ENCODE results near the gene LAGE3. TPM values are rescaled to one million over a fixed set of nuclear protein-coding genes. Genes with fewer than 3 reads are reported as not detected.

The LAGE3 gene
- total RNA-seq, 1 donor from 2014 or later: 20.0 TPM

- Histone ChIP-seq H2AFZ (ENCODE audit: low read depth, low read length) (no peak overlapping the region), H3K9me3 (ENCODE audit: insufficient read depth, low read depth, low read length) (no peaks in the 10 kb centered on the region), H3K27me3 (ENCODE audit: insufficient read depth, low read length) (no peaks in the 10 kb centered on the region), H3K9ac (ENCODE audit: low read length) (no peak overlapping the region), H4K20me1 (ENCODE audit: insufficient read depth, low read length) (peaks cover 21% of the 10 kb centered on the region), H3K27ac (ENCODE audit: low read depth, low read length) (no peak overlapping the region), H3K4me2 (ENCODE audit: low read length) (no peak overlapping the region), H3K36me3 (ENCODE audit: insufficient read depth, low read length) (no peaks in the 10 kb centered on the region), H3K4me1 (ENCODE audit: insufficient read depth, low read length) (no peaks in the 10 kb centered on the region), H3K79me2 (ENCODE audit: insufficient read depth, low read length) (peaks cover 32% of the 10 kb centered on the region), H3K4me3 (ENCODE audit: insufficient read depth, low read depth, low read length) (no peak overlapping the region)
- Mint-ChIP-seq H3K27ac (ENCODE audit: unreplicated experiment) (no peak overlapping the region), H3K36me3 (ENCODE audit: low read depth, unreplicated experiment) (no peaks in the 10 kb centered on the region), H3K4me3 (ENCODE audit: unreplicated experiment) (peak overlapping the region; percentile 8), H3K9me3 (ENCODE audit: unreplicated experiment) (no peaks in the 10 kb centered on the region), H3K27me3 (ENCODE audit: low read depth, unreplicated experiment) (no peaks in the 10 kb centered on the region), H3K4me1 (ENCODE audit: low read depth, unreplicated experiment) (peaks cover 16% of the 10 kb centered on the region)
- DNase-seq (ENCODE audit: low read depth) (no peak), FAIRE-seq (no peak)
- TF ChIP-seq EZH2 (IDR thresholded peaks at IDR 0.05; ENCODE audit: insufficient read depth, low read length) (no peak), CTCF (IDR thresholded peaks at IDR 0.05; ENCODE audit: insufficient read depth, low read depth, low read length) (no peak)
Measured at GRCh38 chrX:154432210-154432609, 46.9 kb downstream of the LAGE3 start.

DNA sequence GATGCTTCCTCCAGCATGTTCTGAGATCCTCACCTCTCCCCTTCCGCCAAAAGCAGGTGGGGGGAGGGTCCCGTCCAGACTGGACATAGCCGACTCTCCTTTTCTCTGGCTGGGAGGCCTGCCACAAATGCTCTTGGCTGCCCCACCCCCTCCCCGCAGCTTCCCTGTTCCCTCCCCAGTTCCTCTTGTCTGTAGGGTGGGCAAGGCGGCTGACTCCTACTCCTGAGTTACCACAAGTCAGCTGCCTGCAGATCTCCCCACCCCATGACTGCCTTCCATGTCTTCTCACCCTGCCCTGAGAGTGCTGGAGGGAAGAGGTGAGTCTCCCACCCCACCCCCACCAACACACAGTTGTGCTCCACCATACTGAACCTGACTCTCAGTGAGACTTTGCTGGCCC is 47.7 kb downstream of the LAGE3 start:
- DNase-seq (ENCODE audit: low read depth) (no peak), FAIRE-seq (no peak)
- Histone ChIP-seq H3K79me2 (ENCODE audit: insufficient read depth, low read length) (peaks cover 29% of the 10 kb centered on the region), H3K4me3 (ENCODE audit: insufficient read depth, low read depth, low read length) (no peak overlapping the region), H3K27me3 (ENCODE audit: insufficient read depth, low read length) (no peaks in the 10 kb centered on the region), H3K4me1 (ENCODE audit: insufficient read depth, low read length) (no peaks in the 10 kb centered on the region), H3K9me3 (ENCODE audit: insufficient read depth, low read depth, low read length) (no peaks in the 10 kb centered on the region), H3K27ac (ENCODE audit: low read depth, low read length) (no peak overlapping the region), H4K20me1 (ENCODE audit: insufficient read depth, low read length) (peaks cover 21% of the 10 kb centered on the region), H3K4me2 (ENCODE audit: low read length) (no peak overlapping the region), H2AFZ (ENCODE audit: low read depth, low read length) (no peak overlapping the region), H3K9ac (ENCODE audit: low read length) (no peak overlapping the region), H3K36me3 (ENCODE audit: insufficient read depth, low read length) (no peaks in the 10 kb centered on the region)
- no peaks in the 10 kb centered on the region for H3K9me3 Mint-ChIP-seq (ENCODE audit: unreplicated experiment)
- H3K27ac Mint-ChIP-seq (ENCODE audit: unreplicated experiment): no peak overlapping the region
- H3K4me3 Mint-ChIP-seq (ENCODE audit: unreplicated experiment): no peak overlapping the region
- no peaks in the 10 kb centered on the region for H3K36me3 Mint-ChIP-seq (ENCODE audit: low read depth, unreplicated experiment)
- H3K4me1 Mint-ChIP-seq (ENCODE audit: low read depth, unreplicated experiment): peaks cover 16% of the 10 kb centered on the region
- TF ChIP-seq CTCF (IDR thresholded peaks at IDR 0.05; ENCODE audit: insufficient read depth, low read depth, low read length) (no peak), EZH2 (IDR thresholded peaks at IDR 0.05; ENCODE audit: insufficient read depth, low read length) (no peak)
- no peaks in the 10 kb centered on the region for H3K27me3 Mint-ChIP-seq (ENCODE audit: low read depth, unreplicated experiment)

DNA sequence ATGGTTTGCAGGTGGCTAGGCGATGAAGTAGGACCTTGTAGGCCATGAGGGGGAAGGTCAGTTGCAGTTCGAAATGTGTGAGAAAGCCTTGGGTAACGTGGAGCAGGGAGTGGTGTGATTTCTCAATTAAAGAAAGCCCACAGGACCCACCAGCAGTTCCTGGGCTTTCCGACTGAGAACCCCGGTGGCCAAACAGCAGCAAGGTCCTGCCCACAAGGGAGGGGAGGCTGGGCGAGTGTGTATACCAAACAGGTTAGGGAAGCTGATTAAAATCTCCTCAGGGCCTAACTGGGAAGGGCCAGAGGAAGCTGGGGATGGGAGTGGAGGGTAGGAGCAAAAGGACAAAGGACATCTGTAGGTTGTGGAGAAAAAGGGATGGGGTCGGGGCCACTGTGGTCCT is 48.2 kb downstream of the LAGE3 start:
- Mint-ChIP-seq H3K9me3 (ENCODE audit: unreplicated experiment) (no peaks in the 10 kb centered on the region), H3K4me3 (ENCODE audit: unreplicated experiment) (peak overlapping the region; percentile 50), H3K27me3 (ENCODE audit: low read depth, unreplicated experiment) (no peaks in the 10 kb centered on the region), H3K4me1 (ENCODE audit: low read depth, unreplicated experiment) (peaks cover 16% of the 10 kb centered on the region), H3K27ac (ENCODE audit: unreplicated experiment) (no peak overlapping the region), H3K36me3 (ENCODE audit: low read depth, unreplicated experiment) (no peaks in the 10 kb centered on the region)
- Histone ChIP-seq H3K27ac (ENCODE audit: low read depth, low read length) (no peak overlapping the region), H3K79me2 (ENCODE audit: insufficient read depth, low read length) (peaks cover 29% of the 10 kb centered on the region), H3K4me3 (ENCODE audit: insufficient read depth, low read depth, low read length) (no peak overlapping the region), H3K9ac (ENCODE audit: low read length) (no peak overlapping the region), H3K36me3 (ENCODE audit: insufficient read depth, low read length) (no peaks in the 10 kb centered on the region), H3K27me3 (ENCODE audit: insufficient read depth, low read length) (no peaks in the 10 kb centered on the region), H4K20me1 (ENCODE audit: insufficient read depth, low read length) (peaks cover 21% of the 10 kb centered on the region), H3K9me3 (ENCODE audit: insufficient read depth, low read depth, low read length) (no peaks in the 10 kb centered on the region), H2AFZ (ENCODE audit: low read depth, low read length) (no peak overlapping the region), H3K4me2 (ENCODE audit: low read length) (no peak overlapping the region), H3K4me1 (ENCODE audit: insufficient read depth, low read length) (no peaks in the 10 kb centered on the region)
- FAIRE-seq: no peak
- no peak for TF ChIP-seq EZH2 (IDR thresholded peaks at IDR 0.05; ENCODE audit: insufficient read depth, low read length)
- TF ChIP-seq CTCF (IDR thresholded peaks at IDR 0.05; ENCODE audit: insufficient read depth, low read depth, low read length): no peak
- DNase-seq (ENCODE audit: low read depth): no peak
